ENCODE measurements around the gene OSBP2. TPM values are rescaled to one million over a fixed set of nuclear protein-coding genes. Genes with fewer than 3 reads are reported as not detected.

Gene OSBP2
- total RNA-seq, 2 donors from 2014 or later: 3.1 to 16.7 TPM

- Mint-ChIP-seq H3K27ac (no peak overlapping the region), H3K36me3 (ENCODE audit: low read depth) (peaks cover 31% of the 10 kb centered on the region), H3K27me3 (no peaks in the 10 kb centered on the region), H3K4me3 (no peak overlapping the region), H3K9me3 (no peaks in the 10 kb centered on the region), H3K4me1 (no peaks in the 10 kb centered on the region)
- no peak for ATAC-seq (replicated peaks)
These were observed 214.6 kb downstream of the OSBP2 start for GRCh38 chr22:30909306-30909705.

DNA sequence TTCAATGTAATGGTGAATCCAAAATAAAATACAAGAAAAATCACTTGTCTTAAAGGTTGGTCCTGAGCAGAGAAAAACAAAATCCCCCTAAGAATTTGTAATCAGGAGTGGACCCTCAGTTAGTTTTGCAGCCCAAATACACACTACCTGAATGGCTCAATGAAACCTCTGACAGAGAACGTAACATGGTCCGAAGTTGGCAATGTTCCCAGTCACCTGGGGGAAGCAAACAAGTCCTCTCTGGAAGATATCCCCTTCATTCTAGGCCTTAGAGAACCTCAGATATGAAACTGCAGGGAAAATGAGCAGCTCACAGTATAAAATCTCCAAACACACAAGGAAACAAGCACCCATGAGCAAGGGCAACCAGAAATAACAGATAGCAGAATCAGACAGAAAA lies 215.7 kb downstream of the OSBP2 start:
- Mint-ChIP-seq H3K27me3 (no peaks in the 10 kb centered on the region), H3K4me1 (no peaks in the 10 kb centered on the region), H3K27ac (no peak overlapping the region), H3K4me3 (no peak overlapping the region), H3K36me3 (ENCODE audit: low read depth) (peaks cover 26% of the 10 kb centered on the region), H3K9me3 (no peaks in the 10 kb centered on the region)
- no peak for ATAC-seq (replicated peaks)

GRCh38 chr22:30918761-30919160 lies 224.1 kb downstream of the OSBP2 start:
- no peak for ATAC-seq (replicated peaks)
- H3K36me3 Mint-ChIP-seq (ENCODE audit: low read depth): no peaks in the 10 kb centered on the region
- no peak overlapping the region for H3K4me3 Mint-ChIP-seq
- no peak overlapping the region for H3K27ac Mint-ChIP-seq
- H3K27me3 Mint-ChIP-seq: no peaks in the 10 kb centered on the region
- no peaks in the 10 kb centered on the region for H3K9me3 Mint-ChIP-seq
- peaks cover 5% of the 10 kb centered on the region for H3K4me1 Mint-ChIP-seq

- peak overlapping the region; percentile 78 for H3K4me3 Mint-ChIP-seq
- no peak overlapping the region for H3K27ac Mint-ChIP-seq
These were observed 225.3 kb downstream of the OSBP2 start for GRCh38 chr22:30919973-30920372.

DNA sequence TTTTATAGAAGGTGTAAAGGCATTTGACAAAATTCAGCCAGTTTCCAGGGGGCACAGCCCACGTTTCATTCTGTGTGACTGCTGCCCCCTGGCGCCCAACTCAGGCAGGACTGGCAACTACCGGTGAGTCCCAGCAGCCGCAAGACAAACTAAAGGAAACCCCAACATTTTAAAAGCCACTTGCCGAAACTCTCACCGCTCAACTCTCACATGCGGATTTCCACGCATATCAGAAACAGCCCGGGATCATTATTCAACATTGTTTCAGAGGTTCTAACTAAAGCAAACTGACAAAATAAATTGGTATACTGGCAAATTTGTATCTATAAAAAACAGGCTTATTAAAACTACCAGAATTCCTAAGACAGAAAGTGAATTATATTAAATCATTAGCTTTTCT lies 225.7 kb downstream of the OSBP2 start:
- no peaks in the 10 kb centered on the region for H3K9me3 Mint-ChIP-seq
- no peaks in the 10 kb centered on the region for H3K27me3 Mint-ChIP-seq
- H3K27ac Mint-ChIP-seq: no peak overlapping the region
- H3K36me3 Mint-ChIP-seq (ENCODE audit: low read depth): peaks cover 8% of the 10 kb centered on the region
- H3K4me1 Mint-ChIP-seq: peaks cover 5% of the 10 kb centered on the region
- peak; percentile 77 for ATAC-seq (replicated peaks)
- peak overlapping the region; percentile 78 for H3K4me3 Mint-ChIP-seq

More at GRCh38 chr22:30919973-30920372, 225.3 kb downstream of the OSBP2 start:
- H3K4me1 Mint-ChIP-seq: peaks cover 5% of the 10 kb centered on the region
- H3K9me3 Mint-ChIP-seq: no peaks in the 10 kb centered on the region
- H3K36me3 Mint-ChIP-seq (ENCODE audit: low read depth): peaks cover 4% of the 10 kb centered on the region
- ATAC-seq (replicated peaks): no peak
- no peaks in the 10 kb centered on the region for H3K27me3 Mint-ChIP-seq

DNA sequence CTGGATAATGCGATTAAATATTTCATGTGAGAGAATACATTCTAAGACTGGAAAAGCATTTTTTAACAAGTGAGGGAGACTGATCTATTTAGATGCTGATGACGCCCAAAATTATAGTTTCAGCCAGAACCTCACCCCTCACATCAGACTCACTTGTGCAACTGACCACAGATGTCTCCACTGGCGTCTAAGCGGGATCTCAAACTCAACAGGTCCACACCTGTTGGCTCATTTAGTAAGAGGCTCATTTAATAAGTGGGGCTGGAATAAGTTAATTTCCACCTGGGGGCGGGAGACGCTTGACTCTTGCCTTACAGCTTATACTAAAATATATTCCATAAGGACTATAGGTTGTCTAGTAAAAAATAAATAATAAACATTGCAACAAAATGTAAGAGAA lies 226.4 kb downstream of the OSBP2 start:
- Mint-ChIP-seq H3K9me3 (no peaks in the 10 kb centered on the region), H3K27ac (peak overlapping the region; percentile 52), H3K36me3 (ENCODE audit: low read depth) (peaks cover 12% of the 10 kb centered on the region), H3K4me1 (peaks cover 5% of the 10 kb centered on the region), H3K27me3 (no peaks in the 10 kb centered on the region), H3K4me3 (peak overlapping the region; percentile 78)
- ATAC-seq (replicated peaks): peak; percentile 30

GRCh38 chr22:30922151-30922611 lies 227.5 kb downstream of the OSBP2 start:
- Mint-ChIP-seq H3K27ac (peak overlapping the region; percentile 52), H3K4me3 (peak overlapping the region; percentile 78), H3K9me3 (no peaks in the 10 kb centered on the region), H3K4me1 (peaks cover 5% of the 10 kb centered on the region), H3K27me3 (no peaks in the 10 kb centered on the region), H3K36me3 (ENCODE audit: low read depth) (peaks cover 23% of the 10 kb centered on the region)
- peak; percentile 61 for ATAC-seq (replicated peaks)

- Mint-ChIP-seq H3K27me3 (no peaks in the 10 kb centered on the region), H3K9me3 (no peaks in the 10 kb centered on the region), H3K4me1 (peaks cover 5% of the 10 kb centered on the region), H3K27ac (no peak overlapping the region), H3K4me3 (no peak overlapping the region), H3K36me3 (ENCODE audit: low read depth) (peaks cover 35% of the 10 kb centered on the region)
- no peak for ATAC-seq (replicated peaks)
These were observed 228.7 kb downstream of the OSBP2 start for GRCh38 chr22:30923168-30923900.

- no peak overlapping the region for H3K27ac Mint-ChIP-seq
- no peak overlapping the region for H3K4me3 Mint-ChIP-seq
- peaks cover under 1% of the 10 kb centered on the region for H3K4me1 Mint-ChIP-seq
- no peaks in the 10 kb centered on the region for H3K27me3 Mint-ChIP-seq
- no peaks in the 10 kb centered on the region for H3K9me3 Mint-ChIP-seq
- no peak for ATAC-seq (replicated peaks)
- peaks cover 55% of the 10 kb centered on the region for H3K36me3 Mint-ChIP-seq (ENCODE audit: low read depth)
These were observed 231.0 kb downstream of the OSBP2 start for GRCh38 chr22:30925667-30926066.

DNA sequence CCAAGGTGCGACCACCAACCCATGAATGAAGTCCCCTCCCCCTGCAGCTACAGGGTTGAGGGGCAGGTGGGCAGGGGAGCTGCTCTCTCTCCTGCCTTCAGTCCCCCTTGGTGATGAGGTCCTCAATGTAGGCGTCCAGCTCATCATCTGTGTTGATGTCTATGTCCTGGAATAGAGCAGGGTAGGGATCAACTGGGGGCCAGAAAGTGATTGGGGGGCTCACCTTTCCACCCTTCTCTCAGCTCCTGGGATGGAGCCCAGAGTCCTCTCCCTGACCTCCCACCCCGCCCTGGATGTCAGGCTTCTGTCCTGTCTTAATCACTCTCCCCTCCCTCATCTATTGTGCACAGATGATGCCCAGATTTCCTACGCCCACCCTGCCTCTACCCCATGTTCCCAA lies 232.0 kb downstream of the OSBP2 start:
- H3K27me3 Mint-ChIP-seq: no peaks in the 10 kb centered on the region
- no peak overlapping the region for H3K4me3 Mint-ChIP-seq
- peaks cover 5% of the 10 kb centered on the region for H3K4me1 Mint-ChIP-seq
- H3K9me3 Mint-ChIP-seq: no peaks in the 10 kb centered on the region
- ATAC-seq (replicated peaks): no peak
- peak overlapping the region; percentile 12 for H3K27ac Mint-ChIP-seq
- peaks cover 66% of the 10 kb centered on the region for H3K36me3 Mint-ChIP-seq (ENCODE audit: low read depth)

- ATAC-seq (replicated peaks): no peak
- peaks cover 77% of the 10 kb centered on the region for H3K36me3 Mint-ChIP-seq (ENCODE audit: low read depth)
These were observed 233.1 kb downstream of the OSBP2 start for GRCh38 chr22:30927806-30928205.

GRCh38 chr22:30928401-30928800 lies 233.7 kb downstream of the OSBP2 start:
- Mint-ChIP-seq H3K36me3 (ENCODE audit: low read depth) (peaks cover 81% of the 10 kb centered on the region), H3K4me1 (peaks cover 5% of the 10 kb centered on the region), H3K4me3 (no peak overlapping the region), H3K27ac (no peak overlapping the region), H3K9me3 (no peaks in the 10 kb centered on the region), H3K27me3 (no peaks in the 10 kb centered on the region)
- no peak for ATAC-seq (replicated peaks)

More at GRCh38 chr22:30927806-30928205, 233.1 kb downstream of the OSBP2 start:
- peak overlapping the region; percentile 12 for H3K27ac Mint-ChIP-seq
- H3K4me3 Mint-ChIP-seq: no peak overlapping the region
- H3K4me1 Mint-ChIP-seq: peaks cover 5% of the 10 kb centered on the region
- H3K9me3 Mint-ChIP-seq: no peaks in the 10 kb centered on the region
- no peaks in the 10 kb centered on the region for H3K27me3 Mint-ChIP-seq

- H3K9me3 Mint-ChIP-seq: no peaks in the 10 kb centered on the region
- H3K27me3 Mint-ChIP-seq: no peaks in the 10 kb centered on the region
- H3K4me3 Mint-ChIP-seq: no peak overlapping the region
- no peak for ATAC-seq (replicated peaks)
- peaks cover 92% of the 10 kb centered on the region for H3K36me3 Mint-ChIP-seq (ENCODE audit: low read depth)
- H3K27ac Mint-ChIP-seq: peak overlapping the region; percentile 80
- peaks cover 5% of the 10 kb centered on the region for H3K4me1 Mint-ChIP-seq
These were observed 235.6 kb downstream of the OSBP2 start for GRCh38 chr22:30930228-30930627.

DNA sequence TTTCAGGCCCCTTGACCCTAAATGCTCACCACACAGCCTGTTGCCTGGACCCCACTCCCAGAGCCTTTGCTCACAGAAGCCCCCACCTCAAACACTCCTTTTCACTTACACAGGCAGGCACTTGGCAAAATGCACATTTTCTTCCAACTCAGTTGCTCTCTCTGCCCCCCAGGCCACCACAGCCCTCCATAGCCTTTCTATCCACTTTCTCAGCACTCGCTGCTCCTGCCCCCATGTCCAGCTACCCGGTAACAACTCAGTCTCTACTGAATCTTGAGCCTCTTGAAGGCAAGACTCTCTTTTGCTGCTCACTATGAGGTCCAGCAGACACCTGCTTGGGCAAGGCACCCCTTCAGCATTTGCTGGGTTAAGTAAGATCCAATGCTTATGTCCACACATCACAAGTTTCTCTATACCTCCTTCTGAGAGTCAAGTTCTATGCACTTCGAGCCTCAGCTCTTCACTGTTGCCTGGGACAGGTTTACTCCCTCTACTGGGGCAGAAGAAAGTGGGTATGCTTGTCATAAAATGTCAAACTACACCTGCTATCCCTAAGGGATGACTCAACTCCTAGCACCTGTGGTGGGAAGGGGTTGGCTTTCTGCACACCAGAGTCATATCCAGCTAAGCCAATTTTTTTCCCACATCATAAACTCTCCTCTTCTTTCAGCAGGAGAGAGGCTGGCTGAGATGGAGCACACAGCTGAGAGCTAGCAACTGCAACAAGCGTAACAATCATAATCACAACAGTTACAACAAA lies 237.0 kb downstream of the OSBP2 start:
- Mint-ChIP-seq H3K36me3 (ENCODE audit: low read depth) (peaks cover 96% of the 10 kb centered on the region), H3K27me3 (no peaks in the 10 kb centered on the region)

GRCh38 chr22:30932661-30933060 lies 238.0 kb downstream of the OSBP2 start:
- peaks cover 9% of the 10 kb centered on the region for H3K4me1 Mint-ChIP-seq
- H3K27me3 Mint-ChIP-seq: no peaks in the 10 kb centered on the region
- ATAC-seq (replicated peaks): no peak
- no peaks in the 10 kb centered on the region for H3K9me3 Mint-ChIP-seq
- peaks cover 96% of the 10 kb centered on the region for H3K36me3 Mint-ChIP-seq (ENCODE audit: low read depth)
- peak overlapping the region; percentile 80 for H3K27ac Mint-ChIP-seq
- H3K4me3 Mint-ChIP-seq: no peak overlapping the region

More for the DNA sequence above, 237.0 kb downstream of the OSBP2 start:
- Mint-ChIP-seq H3K4me1 (peaks cover 9% of the 10 kb centered on the region), H3K27ac (peak overlapping the region; percentile 80), H3K9me3 (no peaks in the 10 kb centered on the region), H3K4me3 (no peak overlapping the region)
- ATAC-seq (replicated peaks): no peak
